DOHH2 (cell line): ENCODE results near the gene MYCN.

Experiments
- EZH2phosphoT487 ChIP-seq: fragments of 200-600 bp; sonication (generic); IDR thresholded peaks from 2 replicates; pipeline ENCODE4 v1.6.1; 2017; ENCODE audit warnings: borderline replicate concordance, mild to moderate bottlenecking, antibody characterized with exemption, low read length, moderate library complexity, mixed read lengths
- TF ChIP-seq, protein P1 (sequence below): fragments of 200-600 bp; sonication (generic); IDR thresholded peaks from one replicate; pipeline ENCODE4 v1.5.1; 2014; ENCODE audit warnings: antibody characterized with exemption, mild to moderate bottlenecking, low read depth, low read length; ENCODE audit not compliant: poor library complexity, severe bottlenecking

DNA sequence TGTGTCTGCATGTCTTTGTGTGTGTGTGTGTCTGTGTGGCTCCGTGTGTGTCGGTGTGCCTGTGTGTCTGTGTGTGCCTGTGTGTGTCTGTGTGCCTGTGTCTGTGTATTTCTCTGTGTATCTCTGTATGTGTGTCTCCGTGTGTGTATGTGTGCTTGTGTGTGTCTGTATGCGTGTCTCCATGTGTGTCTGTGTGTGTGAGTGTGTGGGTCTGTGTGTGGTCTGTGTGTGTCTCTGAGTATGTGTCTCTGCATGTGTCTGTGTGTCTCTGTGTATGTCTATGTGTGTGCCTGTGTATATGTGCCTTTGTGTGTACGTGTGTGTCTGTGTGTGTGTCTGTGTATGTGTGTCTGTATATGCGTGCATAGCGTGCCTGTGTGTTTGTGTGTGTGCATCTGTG is 45.2 kb downstream of the MYCN start:
- TF ChIP-seq, protein P1, sequence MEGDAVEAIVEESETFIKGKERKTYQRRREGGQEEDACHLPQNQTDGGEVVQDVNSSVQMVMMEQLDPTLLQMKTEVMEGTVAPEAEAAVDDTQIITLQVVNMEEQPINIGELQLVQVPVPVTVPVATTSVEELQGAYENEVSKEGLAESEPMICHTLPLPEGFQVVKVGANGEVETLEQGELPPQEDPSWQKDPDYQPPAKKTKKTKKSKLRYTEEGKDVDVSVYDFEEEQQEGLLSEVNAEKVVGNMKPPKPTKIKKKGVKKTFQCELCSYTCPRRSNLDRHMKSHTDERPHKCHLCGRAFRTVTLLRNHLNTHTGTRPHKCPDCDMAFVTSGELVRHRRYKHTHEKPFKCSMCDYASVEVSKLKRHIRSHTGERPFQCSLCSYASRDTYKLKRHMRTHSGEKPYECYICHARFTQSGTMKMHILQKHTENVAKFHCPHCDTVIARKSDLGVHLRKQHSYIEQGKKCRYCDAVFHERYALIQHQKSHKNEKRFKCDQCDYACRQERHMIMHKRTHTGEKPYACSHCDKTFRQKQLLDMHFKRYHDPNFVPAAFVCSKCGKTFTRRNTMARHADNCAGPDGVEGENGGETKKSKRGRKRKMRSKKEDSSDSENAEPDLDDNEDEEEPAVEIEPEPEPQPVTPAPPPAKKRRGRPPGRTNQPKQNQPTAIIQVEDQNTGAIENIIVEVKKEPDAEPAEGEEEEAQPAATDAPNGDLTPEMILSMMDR = no peak
- TF ChIP-seq EZH2phosphoT487 = no peak
